Activated naive CD4-positive, alpha-beta T cell treated with anti-CD3 and anti-CD28 coated beads, Interleukin-2, amount 50 U/mL, for 16 hours (primary cell): ENCODE measurements around the gene SLC23A1.
"Not testable (repeated sequence)": the region's sequence is repeated elsewhere in the genome, so short reads cannot be mapped to it uniquely, and the experiment has no call there.

Source experiments
- DNase-seq: peaks from one replicate; pipeline ENCODE4 v3.0.0-alpha.2; 2020

The SLC23A1 gene

DNA sequence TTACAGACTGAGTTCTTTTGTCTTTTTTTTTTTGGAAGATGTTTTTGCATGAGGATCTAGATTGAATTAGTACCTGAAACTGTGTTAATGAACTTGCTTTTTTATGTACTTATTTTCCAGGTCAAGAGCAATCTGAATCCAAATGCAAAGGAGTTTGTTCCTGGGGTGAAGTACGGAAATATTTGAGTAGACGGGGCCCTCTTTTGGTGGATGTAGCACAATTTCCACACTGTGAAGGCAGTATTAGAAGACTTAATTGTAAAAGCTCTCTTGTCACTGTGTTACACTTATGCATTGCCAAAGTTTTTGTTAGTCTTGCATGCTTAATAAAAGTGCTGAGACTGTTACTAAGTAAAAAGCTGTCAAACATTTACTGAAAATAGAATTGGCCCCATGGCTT is 14.5 kb downstream of the SLC23A1 start:
- DNase-seq: no peak

- no peak for DNase-seq
Measured at GRCh38 chr5:139364466-139364865, 18.6 kb downstream of the SLC23A1 start.

DNA sequence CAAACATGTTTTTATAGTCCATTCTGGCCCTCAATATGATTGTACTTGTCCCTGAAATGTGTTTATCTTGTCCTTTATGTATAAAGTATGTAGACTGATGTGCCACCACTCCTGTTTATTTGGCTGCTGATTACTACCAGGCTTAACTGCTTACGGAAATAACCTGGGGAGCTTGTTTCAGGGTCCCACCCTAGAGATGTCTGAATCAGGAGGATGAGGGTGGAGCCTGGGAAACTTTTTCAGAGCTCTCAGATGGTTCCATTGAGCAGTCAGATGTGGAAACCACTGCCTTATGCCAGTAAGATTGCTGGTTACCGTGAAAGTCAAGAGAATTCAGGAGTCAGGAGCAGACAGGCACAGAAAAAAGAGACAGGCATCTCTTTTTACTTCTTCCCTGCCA is 19.2 kb downstream of the SLC23A1 start:
- DNase-seq: no peak

DNA sequence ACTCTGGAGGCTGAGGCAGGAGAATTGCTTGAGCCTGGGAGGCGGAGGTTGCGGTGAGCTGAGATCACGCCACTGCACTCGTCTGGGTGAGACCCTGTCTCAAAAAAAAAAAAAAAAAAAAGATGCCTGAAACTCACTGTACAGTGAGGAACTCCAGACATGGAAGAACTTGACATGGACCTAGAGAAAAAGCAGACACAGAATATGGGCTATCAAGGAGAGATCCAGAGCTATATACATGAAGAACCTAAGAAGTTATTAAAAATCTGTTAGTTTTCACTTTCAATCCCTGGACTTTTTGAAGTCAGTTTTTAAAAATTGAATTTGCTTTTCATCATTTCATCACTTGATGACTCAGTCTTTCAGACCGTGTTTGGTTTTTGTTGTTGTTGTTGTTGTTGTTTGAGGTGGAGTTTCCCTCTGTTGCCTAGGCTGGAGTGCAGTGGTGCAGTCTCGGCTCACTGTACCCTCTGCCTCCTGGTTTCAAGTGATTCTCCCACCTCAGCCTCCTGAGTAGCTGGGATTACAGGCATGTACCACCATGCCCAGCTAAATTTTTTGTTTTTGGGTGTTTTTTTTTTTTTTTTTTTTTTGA is 21.2 kb downstream of the SLC23A1 start:
- DNase-seq: no peak

- DNase-seq: no peak
Measured at GRCh38 chr5:139360384-139360783, 22.7 kb downstream of the SLC23A1 start.

DNA sequence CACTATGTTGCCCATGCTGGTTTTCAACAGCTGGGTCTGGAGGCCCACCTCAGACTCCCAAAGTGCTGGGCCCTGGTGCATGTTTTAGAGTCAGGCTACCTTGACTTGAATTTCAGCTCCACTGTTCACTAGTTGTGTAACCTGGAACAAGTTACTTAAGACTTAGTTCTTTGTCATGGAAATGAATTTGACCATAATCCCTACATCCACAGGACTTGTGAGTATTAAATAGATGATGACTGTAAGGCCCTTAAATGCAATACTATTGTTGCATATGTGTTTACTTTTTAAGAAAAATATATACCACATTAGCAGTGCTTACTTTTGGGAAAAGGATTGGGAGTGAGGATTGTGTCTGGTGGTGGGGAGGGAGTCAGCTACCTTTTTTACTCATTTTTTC is 25.0 kb downstream of the SLC23A1 start:
- no peak for DNase-seq

GRCh38 chr5:139355900-139356299 is 27.2 kb downstream of the SLC23A1 start:
- not testable (repeated sequence) for DNase-seq

GRCh38 chr5:139354186-139354585 is 28.9 kb downstream of the SLC23A1 start:
- DNase-seq: no peak

DNA sequence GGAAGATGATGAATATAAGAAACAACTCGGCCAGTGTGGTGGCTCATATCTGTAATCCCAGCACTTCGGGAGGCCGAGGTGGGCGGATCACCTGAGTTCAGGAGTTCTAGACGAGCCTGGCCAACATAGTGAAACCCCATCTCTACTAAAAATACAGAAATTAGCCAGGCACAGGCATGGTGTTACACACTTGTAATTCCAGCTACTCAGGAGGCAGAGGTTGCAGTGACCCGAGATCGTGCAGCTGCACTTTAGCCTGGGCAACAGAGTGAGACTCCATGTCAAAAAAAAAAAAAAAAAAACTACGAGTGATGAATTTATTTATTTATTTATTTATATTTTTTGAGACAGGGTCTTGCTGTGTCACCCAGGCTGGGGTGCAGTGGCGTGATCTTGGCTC is 35.2 kb downstream of the SLC23A1 start:
- DNase-seq: not testable (repeated sequence)

- not testable (repeated sequence) for DNase-seq
Measured at GRCh38 chr5:139345442-139345841, 37.7 kb downstream of the SLC23A1 start.

- DNase-seq: no peak
Measured at GRCh38 chr5:139344177-139344576, 38.9 kb downstream of the SLC23A1 start.

GRCh38 chr5:139343476-139343875 is 39.6 kb downstream of the SLC23A1 start:
- no peak for DNase-seq

DNA sequence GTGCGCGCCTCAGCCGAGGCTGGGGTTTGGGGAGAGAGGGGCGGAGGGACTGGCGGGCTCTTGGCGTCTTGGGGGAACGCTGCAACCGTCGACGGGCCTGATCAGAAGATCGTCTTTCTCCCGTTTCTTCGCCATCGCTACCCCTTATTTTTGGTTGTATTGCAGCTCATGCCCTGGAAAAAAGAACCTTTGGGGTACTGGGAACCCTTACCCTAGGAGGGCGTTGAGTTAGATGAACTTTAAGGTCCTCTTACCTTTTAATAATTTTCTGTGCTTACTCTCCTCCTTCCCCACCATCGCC is 40.7 kb downstream of the SLC23A1 start:
- DNase-seq: peak; percentile 85

DNA sequence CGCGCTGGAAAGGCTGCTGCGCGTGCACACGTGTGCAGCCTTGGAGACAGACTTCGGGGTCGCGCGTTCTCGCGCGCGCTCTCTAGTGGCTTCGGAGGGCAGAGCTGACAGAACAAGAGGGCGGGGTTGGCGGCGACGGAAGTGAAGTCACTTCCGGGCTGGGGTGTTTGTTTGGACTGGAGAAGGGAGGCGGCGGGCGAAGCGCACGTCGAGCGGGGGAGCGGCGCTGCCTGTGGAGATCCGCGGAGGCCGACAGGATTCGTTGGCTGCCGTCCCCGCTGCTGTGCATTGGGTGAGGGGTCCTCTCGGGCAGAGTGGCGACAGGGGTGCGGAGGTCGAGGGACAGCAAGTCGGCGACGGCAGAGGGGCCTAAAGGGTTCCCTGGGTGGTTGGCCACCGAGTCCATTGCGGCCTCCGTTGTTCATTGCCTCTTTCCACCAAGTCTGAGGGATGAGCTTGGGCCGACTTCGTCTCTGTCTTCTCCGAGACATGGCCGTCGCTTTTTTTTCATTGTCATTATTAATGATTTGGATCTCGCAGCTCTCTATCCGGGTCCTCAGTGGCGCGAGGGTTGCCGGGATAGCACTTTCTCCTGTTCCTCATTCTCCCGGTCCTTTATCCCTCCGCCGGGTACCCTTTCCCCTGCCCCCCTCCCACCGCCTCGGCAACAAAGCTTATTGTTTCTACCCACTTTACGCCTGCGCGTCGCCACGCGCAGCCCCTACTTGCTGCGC is 41.2 kb downstream of the SLC23A1 start, which contains the start of gene PAIP2:
PAIP2 (plus strand) TSS at position 166 of the 734 bp plus-strand sequence. CDS start 21,931 bp downstream, outside the sequence.
- DNase-seq: peak; percentile 98

DNA sequence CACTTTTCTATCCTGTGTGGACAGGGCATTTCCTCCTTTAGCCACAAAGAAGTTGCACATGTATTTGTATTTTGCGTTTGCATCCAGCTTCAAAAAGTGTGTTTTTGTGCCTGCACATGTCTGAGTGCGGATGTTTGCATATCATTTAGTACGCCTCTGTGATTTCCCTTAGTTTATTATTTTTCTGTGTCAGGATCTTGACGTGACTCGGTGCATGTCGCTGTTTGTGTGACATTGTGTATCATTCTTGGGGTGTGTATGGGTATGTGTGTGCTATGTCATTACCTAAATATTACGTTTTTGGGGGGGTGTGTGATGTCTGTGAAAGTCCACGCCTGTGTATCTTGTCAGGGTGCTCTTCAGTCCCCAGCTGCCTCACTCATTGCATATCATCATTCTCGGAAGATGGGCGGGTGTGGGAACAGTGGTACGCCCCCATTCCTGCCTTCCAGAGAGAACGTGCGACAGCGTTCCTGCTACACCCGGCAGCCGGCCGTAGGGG is 41.9 kb downstream of the SLC23A1 start:
- no peak for DNase-seq

- DNase-seq: no peak
Measured at GRCh38 chr5:139340051-139340450, 43.0 kb downstream of the SLC23A1 start.

- DNase-seq: no peak
Measured at GRCh38 chr5:139335811-139336210, 47.3 kb downstream of the SLC23A1 start.
